T-helper 22 cell (primary cell): ENCODE data around the gene PLOD3.
A peak's percentile ranks its signal among the peaks of the same experiment; 100 is the strongest.

Source experiments
- DNase-seq: peaks from one replicate; pipeline ENCODE4 v3.0.0-alpha.2; 2020; ENCODE audit warnings: low read depth

Gene PLOD3

DNA sequence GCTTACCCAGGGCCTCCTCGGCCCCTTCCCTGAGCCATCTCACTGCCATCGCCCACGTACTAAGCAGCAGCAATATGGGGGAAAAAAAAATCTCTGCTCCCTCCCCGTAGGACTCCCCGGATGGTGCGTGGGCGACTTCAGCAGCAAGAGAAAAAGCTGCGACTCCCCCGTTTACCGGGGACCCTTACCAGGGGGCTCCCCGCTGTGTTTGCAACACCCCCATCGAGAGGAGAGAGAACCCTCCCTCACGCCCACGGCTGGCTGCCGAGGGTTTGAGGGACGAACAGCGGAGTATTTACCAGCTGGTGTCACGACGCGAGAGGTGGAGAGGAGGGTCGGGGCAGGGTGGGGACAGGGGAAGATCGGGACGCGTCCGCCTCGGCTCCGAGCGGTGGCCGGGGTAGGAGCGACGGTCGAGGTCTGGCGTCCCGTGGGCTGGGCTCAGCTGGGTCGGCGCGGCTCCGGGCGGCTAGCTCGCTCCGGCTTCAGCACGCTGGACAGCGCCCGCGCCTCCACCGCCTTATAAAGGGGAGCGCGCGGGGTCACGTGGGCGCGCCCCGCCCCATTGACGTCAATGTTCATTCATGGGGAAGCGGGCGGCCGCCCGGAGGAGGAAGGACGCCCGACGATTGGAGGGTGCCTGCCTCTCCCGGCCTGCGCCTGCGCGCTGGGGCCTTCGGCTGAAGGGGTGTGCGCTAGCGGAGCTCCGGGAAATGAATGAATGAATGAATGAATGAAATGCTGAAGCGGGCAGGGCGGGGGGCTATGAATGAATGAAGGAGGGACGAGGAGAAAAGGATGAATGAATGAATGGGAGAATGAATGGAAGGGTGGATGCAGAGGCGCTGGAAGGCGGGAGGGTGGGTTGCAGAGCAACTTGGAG lies 52.1 kb downstream of the PLOD3 start, which contains the start of gene VGF:
Gene VGF, minus strand, starts transcription at position 495 of the 883 bp plus-strand sequence. CDS start 726 bp downstream, outside the sequence.
- peak; percentile 82 for DNase-seq

DNA sequence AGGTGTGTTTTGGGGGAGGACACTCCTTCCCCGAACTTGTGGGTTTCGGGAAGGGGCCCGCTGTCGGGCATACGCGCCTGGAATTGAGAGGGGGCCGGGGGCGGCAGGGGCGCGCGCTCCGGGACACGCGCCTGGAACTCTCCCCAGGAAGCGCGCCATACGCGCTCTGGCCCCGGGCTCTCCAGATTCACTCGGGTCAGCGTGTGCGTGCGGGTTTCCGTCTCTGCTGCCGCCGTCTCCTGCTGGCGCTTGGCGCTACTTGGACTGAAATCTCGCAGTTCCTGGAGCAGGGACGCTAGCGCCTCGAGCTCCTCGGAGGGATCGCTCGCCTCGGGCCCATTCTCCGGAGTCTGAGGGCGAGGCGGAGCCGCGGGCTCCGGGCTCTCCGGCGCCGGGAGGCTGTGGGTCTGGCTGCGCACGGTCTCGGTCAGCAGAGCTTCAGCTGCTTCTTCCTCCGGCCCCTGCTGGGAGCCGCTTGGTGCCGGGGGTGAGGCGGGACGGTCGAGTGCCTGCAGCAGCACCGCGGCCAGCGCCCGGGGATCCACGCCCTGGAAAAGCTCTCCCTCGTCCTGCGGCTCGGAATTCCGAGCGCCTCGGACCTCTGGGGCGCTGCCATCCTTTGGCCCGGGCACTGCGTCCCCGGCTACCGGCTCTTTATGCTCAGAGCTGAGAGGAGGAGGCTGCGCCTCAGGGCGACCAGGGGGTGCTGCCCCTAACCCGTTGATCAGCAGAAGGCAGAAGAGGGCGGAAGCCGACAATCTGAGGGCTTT lies 53.1 kb downstream of the PLOD3 start:
- DNase-seq, result no peak

DNA sequence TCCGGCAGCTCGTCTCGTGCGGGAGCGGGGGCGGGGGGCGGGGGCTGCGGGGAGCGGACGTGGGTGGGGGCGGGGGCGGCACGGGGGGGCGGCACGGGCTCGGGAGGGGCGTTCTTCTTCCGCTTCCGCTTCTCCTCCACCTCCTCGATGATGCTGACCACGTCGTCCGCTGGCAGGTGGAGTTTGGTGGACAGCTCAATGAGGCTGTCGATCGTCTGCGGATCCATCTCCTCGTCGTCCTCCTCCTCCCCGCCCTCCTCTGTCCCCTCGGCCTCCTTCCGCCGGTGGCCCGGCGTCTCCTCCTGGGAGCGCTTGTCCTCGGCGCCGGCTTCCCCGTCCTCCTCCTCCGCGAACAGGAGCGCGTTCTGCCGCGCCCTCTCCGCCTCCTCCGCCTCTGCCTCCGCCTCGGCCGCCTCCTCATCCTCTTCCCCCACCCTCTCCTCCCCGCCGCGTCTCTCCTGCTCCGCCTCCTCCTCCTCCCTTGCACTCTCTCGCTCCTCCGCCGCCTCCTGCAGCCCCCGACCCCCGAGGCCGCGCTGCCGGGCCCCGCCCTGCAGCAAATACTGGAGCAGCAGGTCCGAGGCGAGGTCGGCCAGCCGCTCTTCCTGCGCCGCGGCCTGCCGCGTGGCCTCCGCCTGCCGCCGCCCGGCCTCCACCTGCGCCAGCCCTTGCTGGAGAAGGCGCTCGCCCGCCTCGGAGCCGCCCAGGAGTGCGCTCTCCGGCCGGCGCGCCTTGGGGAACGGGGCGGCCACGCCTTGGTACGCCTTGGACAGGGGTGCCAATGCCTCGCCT lies 53.9 kb downstream of the PLOD3 start:
- no peak for DNase-seq

DNA sequence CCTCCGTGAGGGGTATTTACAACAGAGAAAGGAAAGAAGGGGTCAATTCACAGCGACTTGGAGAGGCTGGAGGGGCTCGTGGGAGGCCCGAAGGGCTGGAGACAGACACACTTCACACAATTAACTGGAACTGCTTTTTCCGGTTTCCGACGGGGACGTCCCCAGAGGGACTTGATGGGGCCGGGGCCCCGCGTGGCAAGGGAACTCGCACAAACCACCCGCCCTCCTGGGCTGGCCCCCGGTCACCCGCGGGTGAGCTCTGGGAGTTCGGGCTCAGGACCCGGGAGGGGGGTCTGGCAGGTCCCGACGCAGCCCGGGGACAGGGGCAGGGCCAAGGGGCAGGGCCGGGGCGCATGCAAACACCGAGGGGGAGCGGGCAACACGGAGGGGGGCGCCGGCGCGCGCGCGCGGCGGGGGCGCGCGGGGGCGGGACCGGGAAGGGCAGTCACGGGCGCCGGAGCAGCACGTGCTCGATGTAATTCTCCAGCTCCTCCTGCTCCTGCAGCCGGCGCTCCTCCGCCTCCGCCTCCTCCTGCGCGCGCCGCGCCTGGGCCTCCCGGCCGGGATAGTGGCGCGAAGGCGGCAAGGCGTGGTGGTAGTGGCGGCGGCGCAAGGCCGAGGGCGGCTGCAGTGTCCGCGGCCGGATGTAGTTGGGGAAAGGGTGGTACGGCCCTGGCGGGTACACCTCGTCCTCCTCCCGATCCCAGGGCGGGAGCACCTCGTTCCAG lies 54.7 kb downstream of the PLOD3 start:
- no peak for DNase-seq

DNA sequence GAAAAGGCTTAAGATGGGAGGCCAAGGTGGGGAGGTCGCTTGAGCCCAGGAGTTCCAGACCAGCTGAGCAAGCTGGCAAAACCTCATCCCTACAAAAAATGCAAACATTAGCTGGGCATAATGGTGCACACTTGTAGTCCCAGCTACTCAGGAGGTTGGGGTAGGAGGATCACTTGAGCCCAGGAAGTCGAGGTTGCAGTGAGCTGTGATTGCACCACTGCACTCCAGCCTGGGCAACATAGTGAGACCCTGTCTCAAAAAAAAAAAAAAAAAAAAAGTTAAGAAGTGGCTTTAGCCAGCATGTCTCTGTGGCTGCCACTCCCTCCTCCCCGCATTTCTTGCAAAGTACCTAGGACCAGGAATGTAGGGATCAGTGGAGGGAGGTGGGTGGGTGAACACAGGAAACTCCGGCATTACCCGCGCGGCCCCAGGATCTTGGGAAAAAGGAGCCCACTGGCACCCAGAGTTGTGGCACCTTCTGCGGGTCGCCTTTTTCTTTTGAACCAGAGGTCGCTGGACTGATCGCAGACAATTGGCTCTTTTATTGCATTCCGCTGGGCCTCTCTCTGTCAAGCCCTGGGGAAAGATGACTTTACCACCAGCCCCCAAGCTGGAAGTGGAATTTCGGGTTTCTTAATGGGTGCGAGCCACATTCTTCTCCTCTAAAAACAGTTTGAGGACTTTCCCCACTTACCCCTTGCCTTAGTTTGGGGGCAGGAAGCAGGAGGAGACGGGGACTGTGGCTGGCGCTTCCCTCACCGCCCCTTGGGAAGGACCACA lies 55.5 kb downstream of the PLOD3 start:
- no peak for DNase-seq

DNA sequence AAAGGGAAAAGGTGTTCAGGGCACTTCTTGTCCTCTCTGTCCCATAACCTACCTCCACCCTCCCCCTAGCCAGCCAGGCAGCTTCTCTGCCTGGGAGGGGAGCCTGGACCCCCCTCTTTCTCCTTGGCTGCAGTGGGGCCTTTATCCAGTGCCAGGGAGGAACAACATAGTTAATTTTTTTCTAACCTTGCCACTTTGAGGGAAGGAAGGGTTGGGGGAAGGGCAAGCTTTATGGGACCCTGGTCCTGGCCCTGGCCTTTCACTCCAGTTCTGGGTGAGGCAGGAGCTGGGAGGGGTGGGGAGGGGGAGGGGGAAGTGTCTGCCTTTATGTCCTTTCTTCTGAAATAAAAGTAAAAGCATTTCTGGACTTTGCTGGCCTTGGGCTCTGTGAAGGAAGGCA lies 56.5 kb downstream of the PLOD3 start:
- no peak for DNase-seq

DNA sequence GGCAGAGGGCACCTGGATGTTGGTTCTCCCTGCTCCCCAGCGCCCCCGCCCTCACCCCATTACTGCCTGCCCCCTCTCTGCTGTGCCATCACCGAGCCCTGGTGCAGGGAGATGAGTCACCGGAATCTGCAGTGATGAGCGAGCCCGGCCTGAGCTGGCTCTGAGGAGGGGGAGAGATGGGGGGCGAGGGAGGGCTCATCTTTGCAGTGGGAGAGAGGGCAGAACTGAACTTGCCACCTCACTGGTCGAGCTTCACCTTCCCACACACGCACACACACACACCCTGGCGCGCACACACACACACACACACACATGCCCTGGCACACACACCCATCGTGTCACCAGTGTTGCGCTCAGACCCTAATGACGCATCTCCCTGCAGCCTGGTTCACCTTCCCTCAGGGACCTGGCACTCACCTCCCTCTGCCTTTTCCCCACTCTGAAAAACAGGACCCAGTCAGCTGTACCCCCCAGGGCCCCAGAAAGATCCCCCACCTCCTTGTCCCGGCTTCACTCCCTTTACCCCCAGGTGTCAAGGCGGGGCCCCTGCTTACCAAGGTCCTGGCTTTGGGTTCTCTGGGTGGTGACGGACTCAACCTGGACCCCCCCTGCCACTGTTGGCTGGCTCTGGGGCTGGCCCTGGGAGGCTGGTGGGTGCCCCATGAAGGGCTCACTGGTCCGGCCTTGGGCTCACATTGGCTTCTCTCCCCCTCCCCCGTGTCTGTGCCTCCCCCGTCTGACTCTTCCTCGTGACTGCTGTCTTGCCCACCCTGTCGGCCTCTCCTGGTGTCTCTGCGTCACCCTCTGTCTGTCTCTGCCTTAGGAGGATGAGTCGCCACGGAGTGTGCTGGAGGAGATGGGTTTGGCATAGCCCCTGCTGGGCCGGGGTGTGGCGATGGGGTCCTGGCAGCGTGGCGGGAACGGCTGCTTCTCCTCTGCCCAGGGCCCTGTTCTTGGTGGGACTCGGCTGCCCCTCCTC lies 57.4 kb downstream of the PLOD3 start:
- no peak for DNase-seq

DNA sequence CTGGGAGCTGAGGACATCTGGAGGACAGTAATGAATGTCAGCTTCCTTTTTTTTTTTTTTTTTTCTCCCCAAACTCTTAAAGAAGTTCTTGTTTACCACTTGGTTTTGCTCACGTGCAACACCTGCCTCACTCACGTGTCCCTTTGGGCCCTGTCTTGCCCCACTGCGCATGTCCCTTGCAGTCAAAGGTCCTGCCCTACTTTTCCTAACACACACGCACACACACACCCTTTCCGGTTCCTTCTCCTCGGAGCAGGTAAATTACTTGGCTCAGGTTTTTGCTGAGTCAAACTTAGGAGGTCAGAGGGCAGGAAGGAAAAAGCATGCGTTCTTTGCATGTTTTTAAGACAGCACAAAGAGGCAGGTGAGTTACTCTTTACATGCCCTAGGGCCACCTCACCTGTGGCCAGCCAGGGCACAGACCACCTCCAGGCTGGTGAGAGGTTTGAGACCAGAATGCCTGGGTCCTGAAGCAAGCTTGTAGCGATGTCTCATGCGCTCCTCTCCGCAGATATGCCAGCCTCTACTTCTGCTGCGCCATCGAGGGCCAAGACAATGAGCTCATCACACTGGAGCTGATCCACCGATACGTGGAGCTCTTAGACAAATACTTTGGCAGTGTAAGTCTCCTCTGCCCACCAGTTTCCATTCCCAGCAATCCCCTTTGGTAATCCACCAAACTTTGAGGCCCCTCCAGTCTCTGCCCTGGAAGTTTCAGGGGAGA lies 60.4 kb downstream of the PLOD3 start:
- no peak for DNase-seq

DNA sequence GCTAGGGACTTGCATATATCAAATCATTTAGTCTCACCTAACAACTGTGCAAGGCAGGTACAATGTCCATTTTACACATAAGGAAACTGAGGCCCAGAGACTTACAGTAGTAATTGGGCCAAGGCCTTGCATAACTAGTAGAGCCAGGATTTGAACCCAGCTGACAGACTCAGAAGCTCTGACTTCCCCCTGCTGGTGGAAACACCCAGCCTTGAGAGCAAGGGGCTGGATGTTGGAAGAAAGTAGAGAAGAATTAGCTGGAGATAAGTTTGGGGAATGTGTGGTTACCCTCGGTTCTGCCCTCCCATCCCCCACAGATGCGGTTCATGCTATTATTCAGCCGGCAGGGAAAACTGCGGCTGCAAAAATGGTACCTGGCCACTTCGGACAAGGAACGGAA lies 61.1 kb downstream of the PLOD3 start:
- no peak for DNase-seq
